GM19240 (cell line): ENCODE measurements around the gene HDHD3.
"Not testable (repeated sequence)": the region's sequence is repeated elsewhere in the genome, so short reads cannot be mapped to it uniquely, and the experiment has no call there.

ENCODE experiments used
- DNase-seq: peaks from one replicate; pipeline ENCODE4 v3.0.0; 2011; ENCODE audit warnings: low spot score; ENCODE audit not compliant: insufficient read length

Gene HDHD3, protein sequence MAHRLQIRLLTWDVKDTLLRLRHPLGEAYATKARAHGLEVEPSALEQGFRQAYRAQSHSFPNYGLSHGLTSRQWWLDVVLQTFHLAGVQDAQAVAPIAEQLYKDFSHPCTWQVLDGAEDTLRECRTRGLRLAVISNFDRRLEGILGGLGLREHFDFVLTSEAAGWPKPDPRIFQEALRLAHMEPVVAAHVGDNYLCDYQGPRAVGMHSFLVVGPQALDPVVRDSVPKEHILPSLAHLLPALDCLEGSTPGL

GRCh38 chr9:113376634-113377567, at the start of gene HDHD3:
Gene HDHD3 (minus strand): TSS chr9:113376986. CDS start chr9:113374354, 2,632 bp downstream.
- DNase-seq = peak; percentile 70

GRCh38 chr9:113425072-113425471, 48.3 kb upstream of the HDHD3 start:
- no peak for DNase-seq

DNA sequence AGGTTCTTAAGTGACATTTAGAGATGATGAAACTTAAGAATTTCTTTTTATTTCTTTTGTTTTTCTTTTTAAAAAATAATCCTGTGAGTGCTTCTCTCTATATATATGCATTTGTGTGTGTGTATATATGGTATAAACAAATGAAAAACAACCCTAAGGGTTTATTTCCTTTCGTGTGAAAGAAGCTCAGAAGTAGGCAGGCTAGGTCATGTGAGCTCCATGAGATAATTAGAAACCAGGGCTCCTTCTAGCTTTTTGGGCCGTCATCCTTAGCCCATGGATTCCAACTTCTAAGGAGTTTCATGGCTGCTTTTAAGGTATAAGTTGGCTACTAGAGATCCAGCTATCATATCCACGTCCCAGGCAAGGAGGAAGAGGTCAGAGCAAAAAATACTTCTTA, 44.9 kb upstream of the HDHD3 start:
- DNase-seq = no peak

DNA sequence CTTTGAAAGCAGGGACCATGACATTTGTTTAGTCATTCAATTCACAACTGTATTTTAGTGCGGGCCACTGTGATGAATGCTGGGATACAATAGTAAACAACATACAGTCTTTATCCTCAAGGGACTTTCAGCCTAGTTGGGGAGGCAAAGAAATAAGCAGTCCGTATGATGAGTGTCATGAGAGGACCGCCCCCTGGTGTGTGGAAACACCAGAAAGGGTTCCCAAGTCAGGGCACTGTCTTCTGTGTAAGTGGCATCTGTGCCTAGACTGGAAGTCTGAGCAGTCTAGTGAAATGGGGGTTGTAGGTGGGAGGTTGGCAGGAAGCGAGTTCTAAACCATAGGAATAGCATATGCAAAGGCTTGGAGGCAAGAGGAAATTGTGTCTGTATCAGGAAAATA, 40.6 kb upstream of the HDHD3 start:
- DNase-seq = no peak

- peak; percentile 45 for DNase-seq
Observed at GRCh38 chr9:113416149-113416721, 39.4 kb upstream of the HDHD3 start.

DNA sequence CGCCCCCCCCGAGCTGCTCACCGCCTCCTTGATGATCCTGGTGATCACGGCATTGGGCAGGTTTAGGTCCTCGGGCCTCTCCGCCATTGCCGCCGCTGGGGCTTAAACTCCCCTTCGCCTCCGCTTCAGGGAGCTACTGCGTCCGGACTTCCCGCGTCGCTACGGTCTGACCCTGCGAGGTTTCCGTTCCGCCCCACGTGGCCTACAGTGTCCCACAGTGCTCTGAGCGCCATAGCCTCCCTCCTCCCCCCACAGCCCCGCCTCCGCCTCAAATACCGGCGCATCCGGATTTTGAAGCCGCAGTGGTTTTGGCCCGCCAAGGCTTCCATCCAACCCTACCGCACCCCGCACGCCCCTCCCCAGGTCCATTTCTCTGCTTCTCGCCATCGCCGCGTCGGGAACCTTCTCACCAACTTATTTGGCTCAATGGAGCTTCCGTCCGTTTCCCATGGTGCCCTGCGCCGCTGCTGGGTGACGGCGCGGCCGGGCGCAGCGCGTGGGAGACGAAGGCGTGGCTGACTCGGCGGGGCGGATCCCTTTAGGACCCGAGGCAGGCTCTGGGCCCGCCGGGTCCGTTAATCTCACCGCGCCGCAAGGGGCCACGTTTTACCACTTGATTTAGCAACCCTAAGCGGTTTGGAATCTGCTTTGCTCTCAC, 33.5 kb upstream of the HDHD3 start, which contains the start of the genes C9orf43 and POLE3:
TSS of gene C9orf43 (plus strand) at position 541 of the 658 bp plus-strand sequence. CDS start 2,747 bp downstream, outside the sequence.
TSS of gene POLE3 (minus strand) at position 469 of the 658 bp plus-strand sequence. CDS start at position 87, 382 bp downstream.
- DNase-seq = peak; percentile 51

DNA sequence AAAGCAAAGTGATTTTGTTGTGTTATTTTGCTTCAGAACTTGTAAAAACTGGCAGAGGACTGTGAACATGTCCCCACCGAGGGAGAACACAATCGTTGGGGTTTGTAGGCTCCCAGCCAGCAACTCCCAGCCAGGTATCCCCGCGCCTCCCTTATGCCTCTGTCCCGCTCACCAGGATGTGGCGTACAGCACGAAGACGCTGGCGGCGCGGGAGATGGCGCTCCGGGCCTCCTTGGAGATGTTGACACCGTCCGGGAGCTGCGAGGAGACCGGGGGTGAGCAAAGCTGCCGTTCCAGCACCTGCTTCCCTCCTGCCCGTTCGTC, 33.1 kb upstream of the HDHD3 start:
- DNase-seq = no peak

DNA sequence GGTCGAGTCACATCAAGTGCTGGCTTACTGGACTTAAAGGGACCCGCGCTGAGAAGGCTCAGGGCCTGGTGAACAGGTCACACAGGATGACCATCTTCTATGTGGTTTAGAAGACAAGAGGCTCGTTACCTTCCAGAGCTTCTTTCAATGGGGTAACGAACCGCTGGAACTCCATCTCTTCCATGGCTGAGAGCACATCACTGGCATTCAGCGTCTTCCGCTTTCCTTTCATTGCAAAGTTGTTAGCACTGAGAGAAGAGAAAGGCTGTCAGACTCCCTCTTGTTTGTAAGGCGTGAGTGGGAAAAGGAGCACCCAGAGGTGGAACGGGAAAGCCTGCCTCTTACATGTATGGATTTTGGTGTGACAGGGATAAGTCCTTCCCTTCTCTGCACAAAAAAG, 32.7 kb upstream of the HDHD3 start:
- no peak for DNase-seq

DNA sequence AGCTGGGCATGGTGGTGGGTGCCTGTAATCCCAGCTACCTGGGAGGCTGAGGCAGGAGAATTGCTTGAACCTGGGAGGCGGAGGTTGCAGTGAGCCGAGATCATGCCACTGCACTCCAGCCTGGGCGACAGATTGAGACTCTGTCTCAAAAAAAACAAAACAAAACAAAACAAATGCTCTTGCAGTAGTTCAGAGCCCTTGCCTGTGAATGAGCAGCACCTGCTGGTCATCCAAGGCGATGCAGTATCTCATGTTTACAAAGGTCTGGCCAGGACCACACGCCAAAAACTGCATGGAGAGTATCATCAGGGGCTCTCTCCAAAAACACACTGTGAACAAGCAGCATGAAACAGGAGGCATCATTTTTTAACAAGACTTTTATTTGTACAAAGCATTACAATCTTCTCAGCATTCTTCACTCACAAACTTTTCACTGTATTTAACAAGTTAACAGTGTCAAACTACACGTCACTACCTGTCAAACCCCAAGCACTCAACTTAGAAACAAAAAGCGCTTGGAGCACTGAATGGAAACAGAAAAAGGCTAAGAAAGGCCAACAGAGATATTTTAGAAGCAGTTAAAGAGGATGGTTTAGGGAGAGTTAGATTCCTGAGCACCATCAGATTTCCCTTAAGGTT, 30.2 kb upstream of the HDHD3 start:
- DNase-seq = not testable (repeated sequence)

DNA sequence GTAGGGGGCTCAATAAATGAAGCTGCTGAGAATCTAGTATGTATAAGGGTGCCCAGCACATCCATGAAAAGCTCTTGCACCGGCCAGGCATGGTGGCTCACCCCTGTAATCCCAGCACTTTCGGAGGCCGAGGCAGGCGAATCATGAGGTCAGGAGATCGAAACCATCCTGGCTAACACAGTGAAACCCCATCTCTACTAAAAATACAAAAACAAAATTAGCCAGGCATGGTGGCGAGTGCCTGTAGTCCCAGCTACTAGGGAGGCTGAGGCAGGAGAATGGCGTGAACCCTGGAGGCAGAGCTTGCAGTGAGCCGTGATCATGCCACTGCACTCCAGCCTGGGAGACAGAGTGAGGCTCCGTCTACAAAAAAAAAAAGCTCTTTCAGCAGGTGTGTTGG, 29.6 kb upstream of the HDHD3 start:
- not testable (repeated sequence) for DNase-seq

DNA sequence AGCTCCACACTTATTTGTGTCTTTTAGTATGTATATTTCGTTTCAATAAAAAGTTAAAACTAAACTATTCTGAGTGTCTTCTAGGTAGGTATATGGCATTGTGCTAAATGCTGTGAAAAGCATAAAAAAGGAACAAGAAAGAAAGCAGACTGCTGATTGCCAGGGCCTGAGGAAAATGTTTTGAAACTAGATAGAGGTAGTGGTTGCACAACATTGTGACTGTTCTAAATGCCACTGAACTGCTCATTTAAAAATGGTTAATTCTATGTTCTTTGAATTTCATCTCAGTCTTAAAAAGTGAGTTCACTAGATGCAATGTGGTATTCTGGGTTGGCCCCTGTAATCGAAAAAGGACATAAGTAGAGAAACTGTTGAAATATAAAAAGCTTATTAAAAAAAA, 26.9 kb upstream of the HDHD3 start:
- DNase-seq = no peak

DNA sequence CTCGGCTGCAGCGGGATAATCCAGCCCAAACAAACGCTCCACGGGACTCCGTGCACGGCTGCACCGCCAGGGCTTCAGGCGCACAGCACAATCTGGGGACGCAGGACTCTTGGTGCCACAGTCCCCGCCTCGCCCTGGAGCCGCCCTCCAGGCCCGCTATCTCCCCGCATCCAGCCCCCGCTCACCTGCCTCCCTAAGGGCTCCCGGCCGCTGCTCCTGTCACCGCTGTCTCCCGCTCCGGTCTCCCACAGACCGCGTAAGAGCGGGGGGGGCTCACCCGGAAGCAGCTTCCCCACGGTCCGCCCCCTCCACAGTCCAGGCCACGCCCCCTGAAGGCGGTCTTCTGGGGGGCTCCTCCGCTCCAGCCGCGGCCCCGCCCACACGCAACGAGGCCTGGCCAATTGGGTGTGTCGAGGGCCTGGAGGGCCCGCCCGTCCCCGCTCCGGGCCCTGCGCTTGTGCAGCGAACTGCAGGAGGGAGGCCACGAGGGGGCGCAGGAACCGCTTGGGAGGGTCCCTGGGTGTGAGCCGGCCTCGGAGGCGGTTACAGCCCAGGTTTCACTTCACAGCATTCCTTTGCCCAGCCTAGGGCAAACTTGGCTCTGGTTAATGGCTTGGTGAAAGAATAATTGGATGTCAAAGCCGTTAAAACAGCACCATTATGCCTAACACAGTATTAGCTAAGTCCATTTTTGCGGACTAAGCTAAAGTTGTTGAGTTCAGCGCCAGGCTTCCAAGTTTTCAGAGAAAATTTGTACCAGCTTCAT, 24.4 kb upstream of the HDHD3 start, which contains the start of gene ALAD:
TSS of gene ALAD (minus strand) at position 258 of the 766 bp plus-strand sequence. CDS start 7,725 bp downstream, outside the sequence.
- DNase-seq = peak; percentile 94

GRCh38 chr9:113399646-113400200, 22.9 kb upstream of the HDHD3 start:
- DNase-seq = no peak

DNA sequence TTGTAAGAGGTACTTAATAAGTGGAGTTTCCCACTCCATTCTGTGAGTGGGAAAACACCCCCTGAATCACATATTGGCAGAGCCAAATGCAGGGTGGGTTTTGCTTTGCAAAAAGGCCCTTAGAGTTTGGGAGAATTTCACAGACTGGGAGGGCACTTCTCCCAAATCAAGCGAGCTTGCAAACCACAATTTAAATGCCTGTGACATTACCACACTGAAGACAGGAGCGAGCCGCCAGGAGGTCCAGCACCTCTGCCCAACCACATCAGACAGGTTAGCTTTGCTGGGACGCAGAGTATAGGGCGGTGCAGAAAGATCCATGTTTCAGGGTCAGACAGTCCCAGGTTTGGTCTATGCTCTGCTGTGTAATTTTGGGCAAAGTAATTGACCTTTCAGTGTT, 22.0 kb upstream of the HDHD3 start:
- no peak for DNase-seq

- no peak for DNase-seq
Observed at GRCh38 chr9:113397203-113397631, 20.4 kb upstream of the HDHD3 start.

DNA sequence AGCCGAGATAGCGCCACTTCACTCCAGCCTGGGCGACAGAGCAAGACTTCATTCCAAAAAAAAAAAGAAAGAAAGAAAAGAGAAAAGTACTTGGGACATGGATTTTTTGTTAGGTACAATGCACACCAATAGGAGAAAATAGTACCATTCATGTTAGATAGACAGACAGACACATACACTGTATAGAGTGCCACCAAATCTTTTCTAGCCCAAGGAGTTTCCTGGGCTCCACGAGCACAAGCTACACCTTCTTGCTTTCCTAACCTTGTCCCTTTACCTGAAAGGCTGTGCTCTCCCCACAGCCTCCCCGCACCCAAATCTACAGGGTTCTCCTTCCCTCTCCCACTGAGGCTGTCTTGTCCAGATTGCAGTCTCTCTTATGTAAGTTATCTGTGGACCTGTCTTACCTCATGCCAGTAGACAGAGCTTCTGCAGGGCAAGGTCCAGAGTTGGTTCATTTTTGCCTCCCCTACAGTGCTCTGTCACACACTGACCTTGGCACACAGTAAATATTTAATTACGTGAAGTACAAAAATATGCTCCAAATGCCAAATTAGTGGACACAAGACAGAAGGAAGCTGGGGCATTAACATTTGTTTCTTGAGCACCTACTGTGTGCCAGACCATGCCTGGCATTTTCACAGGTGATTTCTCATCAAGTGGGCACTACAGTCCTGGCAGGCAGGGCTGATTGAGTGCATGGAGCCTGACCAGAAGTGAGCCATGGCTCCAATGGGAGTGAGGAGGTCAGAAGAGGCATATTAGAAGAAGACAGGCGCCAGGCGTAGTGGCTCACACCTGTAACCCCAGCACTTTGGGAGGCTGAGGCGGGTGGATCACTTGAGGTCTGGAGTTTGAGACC, 18.4 kb upstream of the HDHD3 start:
- no peak for DNase-seq

- no peak for DNase-seq
Observed at GRCh38 chr9:113393281-113393680, 16.5 kb upstream of the HDHD3 start.

- DNase-seq = no peak
Observed at GRCh38 chr9:113391917-113392316, 15.1 kb upstream of the HDHD3 start.
